Measurements from ENCODE around the gene DPP7. TPM values are rescaled to one million over a fixed set of nuclear protein-coding genes. Genes with fewer than 3 reads are reported as not detected.

DPP7 gene
- total and polyA plus RNA-seq, 2 donors (not counting 1 experiment from before 2014, with no cell fraction given): 324 to 506 TPM

- ATAC-seq (ENCODE audit: low read depth) (no peak), DNase-seq (no peak)
- ChIA-PET POLR2A (interaction anchor here (0.6 kb wide), 1 partner anchor 8 kb away, joined by 5 read pairs; no protein-coding TSS in a partner anchor), CTCF (no interaction called here)
- Mint-ChIP-seq H3K9me3 (ENCODE audit: insufficient read depth) (no peaks in the 10 kb centered on the region), H3K4me1 (peaks cover 3% of the 10 kb centered on the region), H3K4me3 (no peak overlapping the region), H3K27me3 (peaks cover 31% of the 10 kb centered on the region), H3K27ac (no peak overlapping the region)
- H4K20me1 ChIP-seq (ENCODE audit: control insufficient read depth, insufficient read depth, low read length, poor library complexity, severe bottlenecking): no peaks in the 10 kb centered on the region
- no peak overlapping the region for H3K27ac ChIP-seq (ENCODE audit: low read length in 2 of 2)
- no peak overlapping the region for H2AFZ ChIP-seq (ENCODE audit: insufficient read depth, low read depth, low read length, poor library complexity, severe bottlenecking)
- 64% methylated on average over 48 of the region's 49 CpGs for WGBS (ENCODE audit: insufficient coverage)
- no peaks in the 10 kb centered on the region for H3K79me2 ChIP-seq (ENCODE audit: control insufficient read depth, insufficient read depth, low read length)
- H3K4me2 ChIP-seq (replicated peaks; ENCODE audit: low read depth, low read length, poor library complexity, severe bottlenecking): no peak overlapping the region
- H3K4me1 ChIP-seq (ENCODE audit: control insufficient read depth in 2 of 2, insufficient read depth in 2 of 2, low read length in 2 of 2): peaks cover 0 to 6% of the 10 kb centered on the region in 2 donors
- no peak overlapping the region for H3K9ac ChIP-seq (ENCODE audit: low read length)
- intact Hi-C loops (cut with micrococcal nuclease): no loop called here
- no peaks in the 10 kb centered on the region for H3K36me3 ChIP-seq (replicated peaks in 1 of 2; ENCODE audit: control extremely low read depth in 1 of 2, control insufficient read depth in 1 of 2, extremely low read depth in 1 of 2, insufficient read depth in 2 of 2, low read length in 1 of 2)
- no peak for TF ChIP-seq EZH2 (IDR thresholded peaks at IDR 0.05; ENCODE audit: borderline replicate concordance, insufficient read depth, low read depth, low read length, poor library complexity, severe bottlenecking)
- no peak for TF ChIP-seq CTCF (IDR thresholded peaks at IDR 0.05)
- no peak overlapping the region for H3K4me3 ChIP-seq (ENCODE audit: control extremely low read depth in 1 of 5, extremely low read depth in 1 of 5, insufficient read depth in 1 of 5, low read depth in 2 of 5, low read length in 4 of 5)
- H3K9me3 ChIP-seq (ENCODE audit: control extremely low read depth in 1 of 3, control insufficient read depth in 2 of 3, insufficient read depth in 1 of 3, low read length in 2 of 3): peaks cover 0 to 22% (median 0%) of the 10 kb centered on the region in 3 donors
- peaks cover 0 to 44% (median 7%) of the 10 kb centered on the region in 4 experiments for H3K27me3 ChIP-seq (replicated peaks in 1 of 4; ENCODE audit: control extremely low read depth in 1 of 4, control insufficient read depth in 3 of 4, insufficient read depth in 4 of 4, low read length in 3 of 4)
These were observed 31.4 kb upstream of the DPP7 start for GRCh38 chr9:137145731-137146526.

- Histone ChIP-seq H3K4me3 (ENCODE audit: control extremely low read depth in 1 of 5, extremely low read depth in 1 of 5, insufficient read depth in 1 of 5, low read depth in 2 of 5, low read length in 4 of 5) (no peak overlapping the region), H3K4me1 (ENCODE audit: control insufficient read depth in 2 of 2, insufficient read depth in 2 of 2, low read length in 2 of 2) (peaks cover 3 to 6% of the 10 kb centered on the region in 2 donors), H4K20me1 (ENCODE audit: control insufficient read depth, insufficient read depth, low read length, poor library complexity, severe bottlenecking) (no peaks in the 10 kb centered on the region), H3K79me2 (ENCODE audit: control insufficient read depth, insufficient read depth, low read length) (no peaks in the 10 kb centered on the region), H3K27me3 (replicated peaks in 1 of 4; ENCODE audit: control extremely low read depth in 1 of 4, control insufficient read depth in 3 of 4, insufficient read depth in 4 of 4, low read length in 3 of 4) (peaks cover 0 to 64% (median 21%) of the 10 kb centered on the region in 4 experiments), H3K36me3 (replicated peaks in 1 of 2; ENCODE audit: control extremely low read depth in 1 of 2, control insufficient read depth in 1 of 2, extremely low read depth in 1 of 2, insufficient read depth in 2 of 2, low read length in 1 of 2) (no peaks in the 10 kb centered on the region), H3K4me2 (replicated peaks; ENCODE audit: low read depth, low read length, poor library complexity, severe bottlenecking) (no peak overlapping the region), H2AFZ (ENCODE audit: insufficient read depth, low read depth, low read length, poor library complexity, severe bottlenecking) (no peak overlapping the region), H3K27ac (ENCODE audit: low read length in 2 of 2) (no peak overlapping the region), H3K9ac (ENCODE audit: low read length) (no peak overlapping the region), H3K9me3 (ENCODE audit: control extremely low read depth in 1 of 3, control insufficient read depth in 2 of 3, insufficient read depth in 1 of 3, low read length in 2 of 3) (peaks cover 0 to 25% (median 0%) of the 10 kb centered on the region in 3 donors)
- intact Hi-C loops (cut with micrococcal nuclease): no loop called here
- Mint-ChIP-seq H3K9me3 (ENCODE audit: insufficient read depth) (no peaks in the 10 kb centered on the region), H3K4me3 (no peak overlapping the region), H3K27me3 (peaks cover 41% of the 10 kb centered on the region), H3K27ac (no peak overlapping the region), H3K4me1 (no peaks in the 10 kb centered on the region)
- 46% methylated on average over 4 of the region's 4 CpGs for WGBS (ENCODE audit: insufficient coverage)
- ATAC-seq (ENCODE audit: low read depth) (no peak), DNase-seq (no peak)
- POLR2A ChIA-PET: no interaction called here
- TF ChIP-seq EZH2 (IDR thresholded peaks at IDR 0.05; ENCODE audit: borderline replicate concordance, insufficient read depth, low read depth, low read length, poor library complexity, severe bottlenecking): no peak
- TF ChIP-seq CTCF (IDR thresholded peaks at IDR 0.05): no peak
- CTCF ChIA-PET: no interaction called here
These were observed 28.9 kb upstream of the DPP7 start for GRCh38 chr9:137143459-137143858.
